NCI-H2171 (cell line): ENCODE data around the gene IGDCC3.

ENCODE experiments used
- DNase-seq: peaks from one replicate; lab custom pipeline; 2025; lab: John Stamatoyannopoulos, UW

IGDCC3 gene

DNA sequence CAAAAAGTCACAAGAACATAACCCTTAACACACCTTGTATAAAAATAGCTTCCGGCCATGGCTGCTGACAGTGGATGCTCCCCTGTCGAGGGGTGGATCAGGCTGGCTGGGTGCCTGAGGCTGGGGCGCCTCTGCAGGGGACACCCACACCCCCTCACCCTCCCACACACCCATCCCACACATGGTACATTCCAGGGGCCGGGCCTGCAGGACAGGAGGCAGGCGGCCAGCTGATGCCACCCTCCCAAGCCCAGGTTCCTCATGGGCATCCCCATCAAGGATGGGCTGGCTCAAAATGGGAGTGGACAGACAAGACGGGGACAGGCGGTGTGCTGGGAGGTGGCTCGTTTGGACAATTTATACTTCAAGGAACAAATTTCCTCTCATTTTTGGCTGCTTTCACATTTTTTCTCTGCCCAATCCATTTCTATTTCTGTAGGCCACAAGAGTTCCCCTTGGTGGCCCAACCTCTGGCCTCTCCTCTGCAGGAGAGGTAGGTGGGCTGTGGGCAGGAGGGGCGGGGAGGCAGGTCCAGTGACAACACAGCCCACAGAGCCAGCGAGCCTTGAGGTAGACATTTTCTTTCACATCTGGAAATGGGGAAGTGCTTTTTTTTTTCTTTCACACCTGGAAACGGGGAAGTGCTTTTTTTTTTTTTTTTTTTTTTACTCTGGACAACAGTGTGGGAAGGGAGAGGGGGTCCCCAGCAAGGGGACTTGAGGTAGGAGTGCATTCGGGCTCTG lies 50.0 kb downstream of the IGDCC3 start:
- no peak for DNase-seq

- no peak for DNase-seq
These were observed 51.0 kb downstream of the IGDCC3 start for GRCh38 chr15:65326818-65327217.

GRCh38 chr15:65326117-65326526 lies 51.7 kb downstream of the IGDCC3 start:
- DNase-seq = no peak

- peak; percentile 96 for DNase-seq
These were observed 54.7 kb downstream of the IGDCC3 start for GRCh38 chr15:65323071-65323511.

DNA sequence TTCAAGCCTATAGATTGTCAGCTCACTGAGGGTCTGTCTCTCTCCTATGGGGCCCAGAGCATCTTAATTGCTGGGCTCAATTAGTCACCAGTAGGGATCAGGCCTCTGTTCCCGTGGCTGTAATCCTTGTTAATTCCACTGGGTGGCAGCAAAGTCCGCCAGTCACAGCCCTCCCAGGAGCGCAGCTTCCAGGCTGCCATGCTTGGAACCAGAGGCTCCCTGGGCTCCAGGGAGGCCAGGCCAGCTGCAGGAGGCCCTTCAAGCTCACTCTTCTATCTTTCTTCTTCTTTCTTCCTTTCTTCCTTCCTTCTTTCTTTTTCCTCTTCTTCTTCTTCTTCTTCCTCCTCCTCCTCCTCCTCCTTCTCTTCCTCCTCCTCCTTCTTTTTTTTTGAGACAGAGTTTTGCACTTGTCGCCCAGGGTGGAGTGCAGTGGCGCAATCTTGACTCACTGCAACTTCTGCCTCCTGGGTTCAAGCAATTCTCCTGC lies 58.9 kb downstream of the IGDCC3 start:
- peak; percentile 69 for DNase-seq

- DNase-seq = no peak
These were observed 65.3 kb downstream of the IGDCC3 start for GRCh38 chr15:65312400-65312916.

GRCh38 chr15:65311760-65312159 lies 66.0 kb downstream of the IGDCC3 start:
- DNase-seq = no peak

DNA sequence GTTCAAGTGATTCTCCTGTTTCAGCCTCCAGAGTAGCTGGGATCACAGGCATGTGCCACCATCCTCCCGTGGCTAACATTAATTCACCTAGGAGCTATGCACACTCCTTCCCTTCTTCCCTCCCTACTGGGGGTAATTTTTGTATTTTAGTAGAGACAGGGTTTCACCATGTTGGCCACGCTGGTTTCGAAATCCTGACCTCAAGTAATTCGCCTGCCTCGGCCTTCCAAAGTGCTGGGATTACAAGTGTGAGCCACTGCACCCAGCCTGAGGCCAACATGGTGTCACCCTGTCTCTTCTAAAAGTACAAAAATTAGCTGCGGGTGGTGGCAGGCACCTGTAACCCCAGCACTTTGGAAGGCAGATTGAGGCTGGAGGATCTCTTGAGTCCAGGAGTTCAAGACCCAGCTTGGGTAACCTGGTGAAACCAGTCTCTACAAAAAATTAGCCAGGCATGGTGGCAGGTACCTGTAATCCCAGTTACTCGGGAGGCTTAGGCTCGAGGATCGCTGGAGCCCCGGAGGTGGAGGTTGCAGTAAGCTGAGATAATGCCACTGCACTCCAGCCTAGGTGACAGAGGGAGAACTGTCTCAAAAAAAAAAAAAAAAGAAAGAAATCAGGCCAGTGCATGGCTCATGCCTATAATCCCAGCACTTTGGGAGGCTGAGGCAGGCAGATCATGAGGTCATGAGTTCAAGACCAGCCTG lies 67.2 kb downstream of the IGDCC3 start:
- no peak for DNase-seq

GRCh38 chr15:65309882-65310418 lies 67.9 kb downstream of the IGDCC3 start:
- DNase-seq = no peak

- no peak for DNase-seq
These were observed 69.8 kb downstream of the IGDCC3 start for GRCh38 chr15:65307978-65308377.

GRCh38 chr15:65306551-65306950 lies 71.3 kb downstream of the IGDCC3 start:
- DNase-seq = peak; percentile 17

GRCh38 chr15:65305776-65306175 lies 72.0 kb downstream of the IGDCC3 start:
- no peak for DNase-seq

DNA sequence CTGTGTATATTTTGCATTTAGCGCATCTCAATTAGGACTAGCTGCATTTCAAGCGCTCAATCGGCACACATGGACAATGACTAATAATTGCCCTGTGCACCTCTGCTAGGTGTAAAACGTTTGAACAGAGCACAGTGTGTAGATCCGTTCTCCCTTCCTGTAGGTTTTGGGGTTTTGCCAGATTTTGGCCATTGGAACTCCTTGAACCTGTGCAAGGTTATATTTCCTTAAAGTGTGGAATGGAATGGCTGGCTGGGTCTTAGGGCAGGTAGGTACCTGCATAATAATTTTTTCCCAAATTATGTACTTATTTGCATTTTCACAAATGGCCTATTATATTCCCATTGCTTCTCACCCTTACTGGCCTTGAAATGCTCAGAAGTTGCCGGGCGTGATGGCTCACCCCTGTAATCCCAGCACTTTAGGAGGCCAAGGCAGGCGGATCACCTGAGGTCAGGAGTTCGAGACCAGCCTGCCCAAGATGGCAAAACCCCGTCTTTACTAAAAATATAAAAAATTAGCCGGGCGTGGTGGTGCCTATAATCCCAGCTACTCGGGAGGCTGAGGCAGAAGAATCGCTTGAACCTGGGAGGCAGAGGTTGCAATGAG lies 72.5 kb downstream of the IGDCC3 start:
- no peak for DNase-seq

DNA sequence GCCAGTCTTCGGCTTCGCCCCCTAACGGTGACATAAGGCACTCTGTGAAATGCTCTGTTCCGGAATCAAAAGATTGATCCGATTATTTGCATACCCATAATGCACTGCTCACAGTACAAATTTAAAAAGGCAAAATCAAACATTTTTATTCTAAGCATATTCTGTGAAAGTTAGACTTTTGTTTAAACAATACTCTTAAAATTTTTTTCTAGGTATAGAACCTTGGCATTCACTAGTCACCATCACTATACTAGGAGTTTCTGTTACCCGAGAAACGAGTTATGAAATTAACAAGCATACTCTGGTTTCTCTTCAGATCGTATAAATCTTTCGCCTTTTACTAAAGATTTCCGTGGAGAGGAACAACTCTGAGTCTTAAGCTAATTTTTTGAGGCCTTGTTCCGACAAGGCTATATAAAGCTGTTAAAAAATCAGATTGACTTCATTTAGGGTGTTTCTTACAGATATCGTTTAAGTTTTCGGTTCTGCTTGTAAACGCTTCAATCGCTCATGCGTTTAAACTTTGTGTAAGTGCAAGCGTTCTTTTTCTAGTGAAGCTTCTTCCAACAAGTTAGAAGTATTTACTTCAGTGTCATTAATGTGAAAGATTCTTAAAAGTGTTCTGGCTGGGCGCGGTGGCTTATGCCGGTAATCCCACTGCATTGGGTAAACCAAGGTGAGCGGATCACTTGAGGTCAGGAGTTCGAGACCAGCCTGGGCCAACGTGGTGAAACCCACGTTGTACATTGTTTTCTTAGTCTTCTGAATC lies 73.2 kb downstream of the IGDCC3 start, which contains the start of gene RNU5B-1:
TSS of gene RNU5B-1 (plus strand) at position 297 of the 769 bp plus-strand sequence.
- DNase-seq = peak; percentile 85

DNA sequence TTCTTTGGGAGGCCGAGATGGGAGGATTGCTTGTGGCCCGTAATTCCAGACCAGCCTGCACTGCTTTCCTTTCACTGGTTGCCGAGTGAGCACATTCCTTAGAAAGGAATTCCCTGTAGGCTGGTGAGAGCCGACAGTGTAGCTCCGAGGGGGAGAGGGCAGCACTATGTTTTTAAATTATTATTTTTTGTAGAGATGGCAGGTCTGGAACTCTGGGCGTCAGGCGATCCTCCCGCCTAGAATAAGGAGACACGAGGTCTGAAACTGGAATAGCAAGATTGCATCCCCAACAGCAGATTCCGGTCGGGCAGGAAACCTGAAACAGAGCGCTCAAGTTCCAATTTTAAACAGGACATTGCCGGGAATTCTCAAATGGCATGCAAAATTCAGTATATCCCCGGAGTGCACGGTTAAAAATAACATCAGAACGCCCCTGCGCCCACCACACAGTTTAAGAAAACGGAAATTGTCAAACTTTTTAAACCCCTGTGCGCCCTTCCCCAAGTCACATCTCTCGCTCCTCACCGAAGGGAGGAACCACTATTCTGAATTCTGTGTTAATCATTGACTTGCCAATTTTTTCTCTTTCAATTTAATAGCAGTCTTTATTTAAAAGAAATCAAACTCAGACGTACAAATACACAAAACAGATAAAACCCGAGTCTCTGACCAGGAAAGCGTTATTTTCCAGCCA lies 74.0 kb downstream of the IGDCC3 start:
- peak; percentile 33 for DNase-seq

- no peak for DNase-seq
These were observed 75.7 kb downstream of the IGDCC3 start for GRCh38 chr15:65302061-65302460.

GRCh38 chr15:65300924-65301441 lies 76.8 kb downstream of the IGDCC3 start:
- DNase-seq = no peak

GRCh38 chr15:65298731-65299130 lies 79.1 kb downstream of the IGDCC3 start:
- no peak for DNase-seq

GRCh38 chr15:65292938-65293518 lies 84.8 kb downstream of the IGDCC3 start:
- DNase-seq = no peak

- DNase-seq = no peak
These were observed 87.6 kb downstream of the IGDCC3 start for GRCh38 chr15:65290228-65290627.
